T-helper 1 cell (primary cell): ENCODE results near the gene CLCF1.
"Not testable (repeated sequence)": the region's sequence is repeated elsewhere in the genome, so short reads cannot be mapped to it uniquely, and the experiment has no call there.

Source experiments
- DNase-seq, 5 donors: peaks; one replicate each; pipeline ENCODE4 v3.0.0-alpha.2; 2012 to 2020

The CLCF1 gene

GRCh38 chr11:67322049-67322448, 51.3 kb downstream of the CLCF1 start:
- no peak for DNase-seq

GRCh38 chr11:67321313-67321871, 52.0 kb downstream of the CLCF1 start:
- no peak for DNase-seq

- DNase-seq = no peak
Measured at GRCh38 chr11:67320691-67321090, 52.7 kb downstream of the CLCF1 start.

DNA sequence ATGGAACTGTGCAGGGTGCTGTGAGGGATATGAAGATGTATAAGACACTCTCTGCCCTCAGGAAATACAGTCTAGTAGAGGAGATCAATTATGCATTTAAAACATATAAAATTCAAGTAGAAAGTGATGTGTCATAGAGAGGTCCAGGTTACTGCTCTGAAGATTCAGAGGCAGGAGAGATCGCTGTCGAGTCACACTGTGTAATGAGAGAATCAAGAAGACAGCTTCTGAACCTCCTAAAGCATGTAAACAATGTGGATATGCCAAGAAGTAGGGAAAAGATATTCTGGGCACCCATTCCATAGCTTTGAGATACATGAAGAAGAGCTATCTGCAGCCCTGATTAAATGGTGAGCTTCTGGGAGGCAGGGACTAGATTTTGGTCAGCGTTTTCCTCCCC, 53.4 kb downstream of the CLCF1 start:
- DNase-seq = no peak

DNA sequence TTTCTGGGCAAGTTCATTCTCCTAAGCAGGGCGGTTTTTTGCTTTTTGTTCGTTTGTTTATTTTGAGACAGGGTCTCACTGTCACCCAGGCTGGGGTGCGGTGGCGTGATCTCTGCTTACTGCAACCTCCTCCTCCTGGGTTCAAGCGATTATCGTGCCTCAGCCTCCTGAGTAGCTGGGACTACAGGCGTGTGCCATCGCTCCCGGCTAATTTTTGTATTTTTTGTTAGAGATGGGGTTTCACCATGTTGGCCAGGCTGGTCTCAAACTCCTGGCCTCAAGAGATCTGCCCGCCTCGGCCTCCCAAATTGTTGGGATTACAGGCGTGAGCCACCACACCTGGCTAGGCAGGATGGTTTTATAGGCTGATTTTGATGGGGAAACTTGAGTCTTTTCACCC, 54.5 kb downstream of the CLCF1 start:
- DNase-seq = not testable (repeated sequence)

DNA sequence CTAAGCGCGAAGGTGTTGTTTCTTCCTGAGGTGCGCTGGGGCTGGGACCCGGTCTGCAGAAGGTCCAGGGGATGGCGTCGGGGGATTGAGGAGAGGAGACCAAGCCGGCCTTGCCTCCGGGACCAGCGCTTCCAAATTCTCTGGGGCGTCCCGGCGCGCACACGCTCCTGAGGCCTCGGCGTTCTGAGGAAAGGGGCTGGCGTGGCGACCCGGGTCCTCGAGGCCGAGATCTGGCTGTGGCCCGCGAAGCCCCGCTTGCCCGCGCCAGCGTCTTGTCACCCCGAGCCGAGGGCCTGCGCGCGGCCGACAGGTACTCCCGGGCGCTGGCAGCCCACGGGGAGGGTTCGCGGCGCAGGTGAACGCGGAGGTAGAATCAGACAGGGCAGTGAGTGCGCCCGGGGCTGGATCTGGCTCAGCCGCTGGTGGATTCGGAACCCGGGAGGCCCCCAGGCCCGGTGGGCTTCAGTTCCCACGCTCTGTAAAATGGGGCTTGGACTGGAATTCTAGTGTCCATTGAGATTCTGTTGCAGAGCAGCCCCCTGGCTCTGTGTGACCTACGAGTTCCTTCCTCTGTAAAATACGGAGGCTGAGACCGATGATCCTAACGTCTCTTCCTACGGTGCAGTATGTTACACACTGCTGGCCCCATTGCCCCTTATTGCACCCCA, 55.4 kb downstream of the CLCF1 start:
- DNase-seq = peak in 2 of 5 donors; percentile 31 to 35

GRCh38 chr11:67317205-67317887, 56.1 kb downstream of the CLCF1 start:
- DNase-seq = peak; percentile 93 to 98 (median 96)

- no peak for DNase-seq
Measured at GRCh38 chr11:67316882-67317204, 56.6 kb downstream of the CLCF1 start.

DNA sequence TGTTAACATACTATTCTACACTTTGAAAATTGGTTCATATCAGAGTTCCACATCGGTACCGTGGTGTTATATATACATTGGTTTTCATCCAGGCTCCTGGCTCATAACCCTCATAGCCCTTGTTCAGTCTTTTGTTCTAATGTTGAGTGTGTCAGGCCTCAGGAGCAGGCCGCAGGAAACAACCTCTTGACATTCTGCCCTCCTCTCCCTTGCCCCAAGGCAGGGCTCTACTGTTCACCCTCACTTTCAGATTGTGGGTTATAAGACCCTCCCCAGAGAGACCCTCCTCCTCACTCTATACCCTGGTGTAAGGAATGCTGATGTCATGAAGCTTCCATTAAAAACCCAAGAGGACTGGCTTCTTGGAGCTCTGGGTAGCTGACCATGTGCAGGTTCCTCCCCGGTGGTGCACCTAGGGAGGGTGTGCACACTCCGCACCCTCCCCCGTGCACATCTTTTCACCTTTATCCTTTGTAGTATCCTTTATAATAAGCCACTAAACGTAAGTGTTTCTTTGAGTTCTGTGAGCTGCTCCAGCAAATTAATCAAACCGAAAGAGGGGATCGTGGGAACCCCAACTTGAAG, 58.0 kb downstream of the CLCF1 start:
- no peak for DNase-seq

- no peak for DNase-seq
Measured at GRCh38 chr11:67314218-67314617, 59.2 kb downstream of the CLCF1 start.
